Neural progenitor cell (in vitro differentiated cells): ENCODE data around the gene MED13. TPM values are rescaled to one million over a fixed set of nuclear protein-coding genes. Genes with fewer than 3 reads are reported as not detected.

Experiments
- DNase-seq: peaks from one replicate; pipeline ENCODE4 v3.0.0-alpha.2; 2016; ENCODE audit warnings: low spot score
- H2AFZ ChIP-seq: fragments of 200-600 bp; sonication (generic); replicated peaks from 2 replicates; pipeline ENCODE4 v1.6.1; 2016; ENCODE audit warnings: antibody characterized with exemption
- H3F3A ChIP-seq: fragments of 200-600 bp; sonication (generic); 2 replicates; pipeline ENCODE4 v1.6.1; 2016; ENCODE audit warnings: antibody characterized with exemption, low read depth
- H3K27ac ChIP-seq: fragments of 200-600 bp; sonication (generic); 2 replicates; pipeline ENCODE4 v1.5.1; 2016; ENCODE audit warnings: mild to moderate bottlenecking
- H3K27me3 ChIP-seq: fragments of 200-600 bp; sonication (generic); 2 replicates; pipeline ENCODE4 v1.6.1; 2016; ENCODE audit warnings: mild to moderate bottlenecking, moderate library complexity
- H3K36me3 ChIP-seq: fragments of 200-600 bp; sonication (generic); 2 replicates; pipeline ENCODE4 v1.5.1; 2016
- H3K4me1 ChIP-seq: fragments of 200-600 bp; sonication (generic); 2 replicates; pipeline ENCODE4 v1.6.1; 2016; ENCODE audit warnings: mixed run types
- H3K4me2 ChIP-seq: fragments of 200-600 bp; sonication (generic); 2 replicates; pipeline ENCODE4 v1.6.1; 2016
- H3K4me3 ChIP-seq: fragments of 200-600 bp; sonication (generic); 2 replicates; pipeline ENCODE4 v1.5.1; 2016
- H3K79me2 ChIP-seq: fragments of 200-600 bp; sonication (generic); 2 replicates; pipeline ENCODE4 v1.6.1; 2016; ENCODE audit warnings: low read depth
- H3K9ac ChIP-seq: fragments of 200-600 bp; sonication (generic); 2 replicates; pipeline ENCODE4 v1.6.1; 2016
- H3K9me3 ChIP-seq: fragments of 200-600 bp; sonication (generic); 2 replicates; pipeline ENCODE4 v1.5.1; 2016; ENCODE audit warnings: low read depth
- H4K20me1 ChIP-seq: fragments of 200-600 bp; sonication (generic); 2 replicates; pipeline ENCODE4 v1.6.1; 2016; ENCODE audit warnings: low read depth
- H3K27ac Mint-ChIP-seq: 3 replicates; pipeline ENCODE4 v1.8.0; 2021; ENCODE audit warnings: mixed read lengths
- H3K27me3 Mint-ChIP-seq: 2 replicates; pipeline ENCODE4 v1.8.0; 2022; ENCODE audit warnings: low read depth, mild to moderate bottlenecking, inconsistent platforms, moderate library complexity, mixed read lengths; ENCODE audit not compliant: insufficient read depth
- H3K36me3 Mint-ChIP-seq: 3 replicates; pipeline ENCODE4 v1.8.0; 2021; ENCODE audit warnings: mixed read lengths
- H3K4me1 Mint-ChIP-seq: 3 replicates; pipeline ENCODE4 v1.8.0; 2021; ENCODE audit warnings: mixed read lengths
- H3K4me3 Mint-ChIP-seq: 3 replicates; pipeline ENCODE4 v1.8.0; 2021; ENCODE audit warnings: mild to moderate bottlenecking, moderate library complexity, mixed read lengths
- H3K9me3 Mint-ChIP-seq: 3 replicates; pipeline ENCODE4 v1.8.0; 2020; ENCODE audit warnings: mixed read lengths
- EZH2 ChIP-seq: fragments of 200-600 bp; sonication (generic); IDR thresholded peaks from 2 replicates; pipeline ENCODE4 v1.6.1; 2017; ENCODE audit warnings: antibody characterized with exemption, mild to moderate bottlenecking, moderate library complexity
- EZH2phosphoT487 ChIP-seq: fragments of 200-600 bp; sonication (generic); IDR thresholded peaks from 2 replicates; pipeline ENCODE4 v1.6.1; 2017; ENCODE audit warnings: antibody characterized with exemption
- total RNA-seq: library from RNA; depleted of rRNA; stranded (reverse); fragments of >200 nt; gene quantifications from 2 replicates; pipeline ENCODE4 v1.2.3, GENCODE V29; 2015; ENCODE audit warnings: low replicate concordance
- TF ChIP-seq, protein P1 (sequence below): fragments of 200-600 bp; sonication (generic); IDR thresholded peaks from 2 replicates; pipeline ENCODE4 v1.5.1; 2017; ENCODE audit warnings: antibody characterized with exemption, mild to moderate bottlenecking

Gene MED13
- total RNA-seq, 1 donor from 2014 or later, result 59.9 TPM

DNA sequence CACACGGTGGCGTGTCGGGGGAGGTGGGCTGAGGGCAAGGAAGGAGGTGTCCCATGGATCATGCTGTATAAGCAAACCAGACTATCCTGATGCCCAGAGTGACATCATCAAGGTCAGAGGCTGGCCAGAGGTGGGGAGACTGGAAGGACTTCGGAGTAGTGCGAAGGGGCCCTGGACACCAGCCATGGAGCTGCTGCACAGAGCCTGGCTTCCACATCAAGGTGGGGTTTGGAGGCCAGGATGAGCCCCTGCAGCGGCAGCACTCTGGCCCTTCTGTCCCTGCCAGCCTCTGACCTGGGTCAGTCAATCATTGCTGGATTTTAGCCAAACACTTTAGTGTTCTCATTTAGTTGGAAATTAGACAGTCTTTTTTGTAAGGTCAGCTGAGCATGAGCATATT lies 34.8 kb downstream of the MED13 start:
- Histone ChIP-seq H3K4me2 (no peak overlapping the region), H3K36me3 (peaks cover 49% of the 10 kb centered on the region), H4K20me1 (peaks cover 24% of the 10 kb centered on the region), H3K9ac (no peak overlapping the region), H3K27ac (no peak overlapping the region), H3K4me3 (no peak overlapping the region), H3K4me1 (peaks cover 6% of the 10 kb centered on the region), H2AFZ (no peak overlapping the region), H3K79me2 (peaks cover 88% of the 10 kb centered on the region), H3K27me3 (no peaks in the 10 kb centered on the region), H3F3A (no peaks in the 10 kb centered on the region), H3K9me3 (no peaks in the 10 kb centered on the region)
- peaks cover 5% of the 10 kb centered on the region for H3K4me1 Mint-ChIP-seq
- TF ChIP-seq EZH2phosphoT487 (no peak), EZH2 (no peak)
- TF ChIP-seq, protein P1, sequence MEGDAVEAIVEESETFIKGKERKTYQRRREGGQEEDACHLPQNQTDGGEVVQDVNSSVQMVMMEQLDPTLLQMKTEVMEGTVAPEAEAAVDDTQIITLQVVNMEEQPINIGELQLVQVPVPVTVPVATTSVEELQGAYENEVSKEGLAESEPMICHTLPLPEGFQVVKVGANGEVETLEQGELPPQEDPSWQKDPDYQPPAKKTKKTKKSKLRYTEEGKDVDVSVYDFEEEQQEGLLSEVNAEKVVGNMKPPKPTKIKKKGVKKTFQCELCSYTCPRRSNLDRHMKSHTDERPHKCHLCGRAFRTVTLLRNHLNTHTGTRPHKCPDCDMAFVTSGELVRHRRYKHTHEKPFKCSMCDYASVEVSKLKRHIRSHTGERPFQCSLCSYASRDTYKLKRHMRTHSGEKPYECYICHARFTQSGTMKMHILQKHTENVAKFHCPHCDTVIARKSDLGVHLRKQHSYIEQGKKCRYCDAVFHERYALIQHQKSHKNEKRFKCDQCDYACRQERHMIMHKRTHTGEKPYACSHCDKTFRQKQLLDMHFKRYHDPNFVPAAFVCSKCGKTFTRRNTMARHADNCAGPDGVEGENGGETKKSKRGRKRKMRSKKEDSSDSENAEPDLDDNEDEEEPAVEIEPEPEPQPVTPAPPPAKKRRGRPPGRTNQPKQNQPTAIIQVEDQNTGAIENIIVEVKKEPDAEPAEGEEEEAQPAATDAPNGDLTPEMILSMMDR, result no peak
- no peak overlapping the region for H3K4me3 Mint-ChIP-seq
- H3K27ac Mint-ChIP-seq, result no peak overlapping the region
- peaks cover 52% of the 10 kb centered on the region for H3K36me3 Mint-ChIP-seq
- no peaks in the 10 kb centered on the region for H3K27me3 Mint-ChIP-seq
- H3K9me3 Mint-ChIP-seq, result no peaks in the 10 kb centered on the region
- no peak for DNase-seq

DNA sequence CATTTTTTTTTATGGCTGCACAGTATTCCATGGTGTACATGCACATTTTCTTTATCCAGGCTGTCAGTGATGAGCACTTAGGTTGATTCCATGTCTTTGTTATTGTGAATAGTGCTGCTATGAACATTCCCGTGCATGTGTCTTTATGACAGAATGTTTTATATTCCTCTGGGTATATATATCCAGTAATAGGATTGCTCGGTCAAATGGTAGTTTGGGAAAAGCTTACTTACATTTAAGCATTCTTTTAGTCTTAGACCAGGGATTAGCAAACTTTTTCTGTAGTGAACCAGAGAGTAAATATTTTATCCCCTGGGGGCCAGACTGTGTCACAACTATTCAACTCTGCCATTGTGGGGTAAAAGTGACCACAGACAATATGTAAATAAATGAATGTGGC lies 40.2 kb downstream of the MED13 start:
- H4K20me1 ChIP-seq, result peaks cover 30% of the 10 kb centered on the region
- H3K36me3 ChIP-seq, result peaks cover 59% of the 10 kb centered on the region
- no peaks in the 10 kb centered on the region for H3K27me3 Mint-ChIP-seq
- H3K27ac ChIP-seq, result no peak overlapping the region
- TF ChIP-seq EZH2 (no peak), EZH2phosphoT487 (no peak)
- TF ChIP-seq, protein P1, result no peak
- H3K79me2 ChIP-seq, result peaks cover 83% of the 10 kb centered on the region
- H3K4me2 ChIP-seq, result no peak overlapping the region
- H3K9me3 ChIP-seq, result no peaks in the 10 kb centered on the region
- no peak overlapping the region for H3K27ac Mint-ChIP-seq
- H3K9ac ChIP-seq, result no peak overlapping the region
- H3K4me1 ChIP-seq, result peaks cover 6% of the 10 kb centered on the region
- peaks cover 8% of the 10 kb centered on the region for H3K4me1 Mint-ChIP-seq
- H3K4me3 ChIP-seq, result no peak overlapping the region
- H3K4me3 Mint-ChIP-seq, result no peak overlapping the region
- peaks cover 54% of the 10 kb centered on the region for H3K36me3 Mint-ChIP-seq
- DNase-seq, result no peak
- H3K27me3 ChIP-seq, result no peaks in the 10 kb centered on the region
- peaks cover 18% of the 10 kb centered on the region for H3F3A ChIP-seq
- H2AFZ ChIP-seq, result no peak overlapping the region
- peaks cover 9% of the 10 kb centered on the region for H3K9me3 Mint-ChIP-seq

DNA sequence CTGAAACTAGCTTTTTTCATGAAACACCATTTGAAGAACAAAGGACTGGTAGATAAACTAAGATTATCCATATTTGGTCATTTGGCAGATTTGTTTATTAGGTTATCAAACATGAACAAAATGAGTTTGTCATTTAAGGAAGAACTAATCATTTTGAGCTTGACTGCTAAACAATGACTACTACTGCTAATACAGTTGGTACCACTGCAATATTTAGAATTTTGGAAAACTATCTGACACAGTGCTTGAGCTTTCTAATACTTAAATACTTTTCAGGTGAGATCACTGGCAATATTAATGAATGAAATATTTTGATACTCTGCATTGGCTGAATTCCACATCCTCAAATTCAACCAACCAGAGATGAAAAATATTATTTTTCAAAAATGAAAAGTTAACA lies 47.2 kb downstream of the MED13 start:
- H4K20me1 ChIP-seq, result no peaks in the 10 kb centered on the region
- Mint-ChIP-seq H3K27me3 (peaks cover 3% of the 10 kb centered on the region), H3K9me3 (peaks cover 9% of the 10 kb centered on the region), H3K4me1 (peaks cover 3% of the 10 kb centered on the region), H3K27ac (no peak overlapping the region), H3K4me3 (no peak overlapping the region), H3K36me3 (peaks cover 35% of the 10 kb centered on the region)
- H3K9me3 ChIP-seq, result no peaks in the 10 kb centered on the region
- peaks cover 15% of the 10 kb centered on the region for H3F3A ChIP-seq
- no peaks in the 10 kb centered on the region for H3K27me3 ChIP-seq
- no peak for TF ChIP-seq EZH2
- TF ChIP-seq, protein P1, result no peak
- no peak for TF ChIP-seq EZH2phosphoT487
- H3K36me3 ChIP-seq, result peaks cover 27% of the 10 kb centered on the region
- H3K4me1 ChIP-seq, result no peaks in the 10 kb centered on the region
- H3K79me2 ChIP-seq, result peaks cover 87% of the 10 kb centered on the region
- DNase-seq, result no peak
- H3K27ac ChIP-seq, result no peak overlapping the region
- H3K9ac ChIP-seq, result no peak overlapping the region
- no peak overlapping the region for H3K4me2 ChIP-seq
- H3K4me3 ChIP-seq, result no peak overlapping the region
- no peak overlapping the region for H2AFZ ChIP-seq
